GM21423 (cell line): ENCODE results near the gene BRS3.
A peak's percentile ranks its signal among the peaks of the same experiment; 100 is the strongest.

Source experiments
- ATAC-seq: cut with Tn5 transposase; IDR thresholded peaks from one replicate; pipeline ENCODE4 v1.9.1; 2021; ENCODE audit warnings: mild to moderate bottlenecking, moderate library complexity; ENCODE audit not compliant: unreplicated experiment

BRS3 gene

GRCh38 chrX:136493011-136493410 lies 5.3 kb downstream of the BRS3 start:
- ATAC-seq: no peak

GRCh38 chrX:136495043-136495442 lies 7.3 kb downstream of the BRS3 start:
- ATAC-seq: no peak

- ATAC-seq: no peak
Observed at GRCh38 chrX:136496186-136496763, 8.5 kb downstream of the BRS3 start.

- peak; percentile 79 for ATAC-seq
Observed at GRCh38 chrX:136496764-136497555, 9.2 kb downstream of the BRS3 start.

GRCh38 chrX:136497556-136498052 lies 9.9 kb downstream of the BRS3 start, which contains the start of gene HTATSF1:
HTATSF1 (plus strand) TSS chrX:136497592; CDS start chrX:136497685, 93 bp downstream.
- ATAC-seq: peak; percentile 12

DNA sequence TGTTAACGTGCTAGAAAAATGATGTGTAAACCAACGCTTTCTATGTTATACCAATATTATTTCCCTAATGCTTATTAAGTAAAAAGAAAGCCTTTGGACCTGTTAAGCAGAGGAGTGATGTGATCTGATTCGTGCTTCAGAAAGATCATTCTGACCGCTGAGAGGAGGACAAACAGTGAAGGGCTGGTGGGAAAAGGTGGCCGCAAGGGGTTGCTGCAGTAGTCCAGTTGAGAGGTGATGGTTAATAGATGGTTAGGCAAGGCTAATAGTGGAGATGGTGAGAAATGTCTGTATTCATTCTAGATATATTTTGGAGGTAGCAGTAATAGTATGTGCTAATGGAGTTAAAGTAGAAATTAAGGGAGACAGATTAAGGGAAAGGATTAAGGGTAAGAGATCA lies 31.3 kb downstream of the BRS3 start:
- ATAC-seq: no peak

DNA sequence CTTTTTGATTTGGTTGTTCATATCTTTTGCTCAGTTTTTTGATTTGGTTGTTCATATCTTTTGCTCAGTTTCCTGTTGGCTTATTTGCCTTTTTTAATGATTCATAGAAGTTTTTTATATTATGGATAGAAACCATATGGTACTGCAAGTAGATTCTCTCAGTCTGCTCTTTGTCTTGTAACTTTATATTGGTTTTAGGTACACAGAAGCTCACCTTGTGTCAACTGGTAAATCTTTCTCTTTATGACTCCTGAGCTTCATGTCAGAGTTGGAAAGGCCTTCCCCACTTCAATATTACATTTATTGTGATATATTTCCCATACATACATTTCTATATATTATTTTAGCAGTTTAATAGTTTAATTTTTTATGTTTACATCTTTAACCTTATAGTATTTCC lies 36.0 kb downstream of the BRS3 start:
- ATAC-seq: no peak

DNA sequence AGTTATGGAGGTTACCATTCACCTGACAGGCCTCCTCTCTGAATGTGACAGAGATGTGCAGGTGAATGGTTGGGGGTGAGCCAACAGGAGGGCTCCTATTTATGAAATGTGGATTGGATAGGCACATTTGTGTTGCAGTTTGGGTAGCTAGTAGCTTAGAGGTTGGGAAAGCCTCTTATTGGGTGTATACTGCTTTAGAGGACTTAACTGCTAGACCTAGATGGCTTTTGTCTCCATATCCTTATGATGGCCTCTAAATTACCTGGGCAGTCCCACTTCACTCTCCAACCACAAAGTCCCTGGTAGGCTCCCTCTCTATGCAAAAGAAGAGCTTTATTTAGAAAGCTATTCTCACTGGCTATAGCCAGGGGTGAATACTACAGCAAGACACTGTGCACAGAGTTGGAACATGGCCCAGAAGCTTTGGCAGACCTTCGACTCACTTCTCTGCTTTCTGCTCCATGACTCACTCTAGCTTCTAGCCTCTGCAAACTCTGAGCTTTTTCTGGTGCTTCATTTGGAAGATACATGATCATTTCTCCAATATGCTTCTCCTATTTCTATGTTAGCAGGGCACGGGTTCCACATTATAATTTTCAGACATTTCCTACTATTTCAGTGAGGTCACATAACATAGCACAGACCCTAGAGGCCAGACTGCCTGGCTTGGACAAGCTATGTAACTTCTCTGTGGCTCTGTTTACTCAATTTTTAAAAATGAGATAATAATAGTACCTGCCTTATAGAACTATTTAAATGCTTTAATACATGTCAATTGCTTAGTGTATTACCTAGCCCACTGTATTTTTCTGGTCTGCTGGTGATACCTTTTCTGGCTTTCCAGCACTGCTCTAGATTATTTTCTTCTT lies 38.2 kb downstream of the BRS3 start:
- no peak for ATAC-seq

DNA sequence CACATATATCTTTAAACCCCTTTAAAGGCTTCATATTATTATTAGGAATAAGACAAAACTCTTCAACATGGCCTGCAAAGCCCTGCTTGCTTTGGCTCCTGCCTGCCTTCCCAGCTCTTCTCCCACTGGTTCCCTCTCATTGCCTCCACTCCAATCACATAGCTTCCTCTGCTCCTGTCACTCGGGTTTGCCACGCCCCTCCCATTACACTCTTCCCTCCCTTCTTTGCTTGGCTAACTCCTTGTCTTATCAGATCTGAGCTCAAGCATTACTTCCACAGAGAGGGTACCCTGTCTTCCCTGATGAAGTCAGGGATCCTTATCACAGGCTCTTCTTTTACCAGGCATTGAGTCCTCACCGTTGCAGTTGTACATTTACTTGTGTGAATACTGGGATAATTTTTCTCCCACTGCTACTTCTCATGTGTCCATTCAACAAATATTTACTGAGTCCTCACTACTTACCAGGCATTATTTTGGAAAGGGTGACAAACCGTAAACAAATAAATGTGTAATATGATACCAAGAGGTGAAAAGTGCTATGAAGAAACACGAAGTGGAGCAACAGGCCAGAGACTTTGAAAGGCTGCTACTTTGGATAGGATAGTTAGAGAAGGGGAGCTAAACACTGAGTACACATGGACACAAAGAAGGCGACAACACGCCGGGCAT lies 41.0 kb downstream of the BRS3 start:
- no peak for ATAC-seq

- no peak for ATAC-seq
Observed at GRCh38 chrX:136529795-136530194, 42.0 kb downstream of the BRS3 start.

DNA sequence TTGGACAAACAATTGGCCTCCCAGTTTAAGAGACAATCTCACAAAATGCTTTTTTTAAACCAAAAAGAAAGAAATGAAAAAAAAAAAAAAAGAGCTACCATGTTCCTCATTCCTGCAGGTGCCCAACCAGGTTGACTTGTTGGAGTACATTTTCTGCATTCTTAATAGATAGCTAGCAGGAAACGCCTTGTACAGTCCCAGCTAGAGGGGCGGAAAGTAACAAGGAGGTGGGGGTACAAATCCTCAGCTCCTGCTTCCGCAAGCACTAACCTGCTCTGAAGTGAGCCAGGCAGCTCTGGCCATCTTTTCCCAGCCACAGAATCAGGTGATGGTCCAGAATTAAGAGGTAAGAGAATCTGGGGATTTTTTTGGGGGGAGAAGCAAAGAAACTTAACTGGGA lies 44.2 kb downstream of the BRS3 start, which contains the start of gene VGLL1:
VGLL1 (plus strand) TSS at position 265 of the 400 bp plus-strand sequence. CDS start 3,806 bp downstream, outside the sequence.
- ATAC-seq: no peak

- no peak for ATAC-seq
Observed at GRCh38 chrX:136534131-136534530, 46.4 kb downstream of the BRS3 start.

DNA sequence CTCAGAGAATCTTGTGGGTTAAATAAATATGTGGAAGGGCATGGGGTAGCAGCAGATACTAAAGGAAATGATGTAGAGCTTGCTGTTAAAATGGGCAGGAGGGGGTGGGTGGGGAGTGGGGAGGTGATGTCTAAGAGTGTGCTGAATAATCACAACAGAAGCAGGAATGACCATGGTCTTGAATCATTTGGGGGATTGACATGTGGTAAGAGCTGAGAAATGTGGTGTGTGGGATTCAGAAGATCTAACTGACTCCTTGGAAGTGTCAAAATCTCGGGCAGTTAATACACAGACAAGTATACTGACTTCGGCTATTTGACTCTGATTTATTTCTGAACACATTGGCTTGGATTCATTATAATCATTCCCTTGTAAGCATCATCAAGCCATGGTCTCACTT lies 51.1 kb downstream of the BRS3 start:
- no peak for ATAC-seq

DNA sequence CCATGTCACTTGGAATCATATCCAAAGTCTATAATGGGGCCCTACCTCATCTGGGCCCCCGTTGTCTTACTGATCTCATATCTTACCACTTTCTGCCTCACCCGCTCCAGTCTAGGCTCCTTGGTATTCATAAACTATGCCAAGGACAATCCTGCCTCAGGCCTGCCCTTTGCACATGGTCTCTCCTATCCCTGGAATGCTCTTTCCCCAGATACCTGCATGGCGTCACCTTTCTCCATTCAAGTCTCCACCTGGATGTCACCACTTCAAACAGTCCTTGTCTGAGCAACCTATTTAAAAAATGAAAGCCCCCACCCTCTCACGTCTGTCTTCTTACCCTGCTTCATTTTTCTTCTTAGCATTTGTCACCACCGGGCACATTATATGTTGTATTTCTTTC lies 52.5 kb downstream of the BRS3 start:
- ATAC-seq: no peak

GRCh38 chrX:136541294-136541693 lies 53.5 kb downstream of the BRS3 start:
- ATAC-seq: no peak

DNA sequence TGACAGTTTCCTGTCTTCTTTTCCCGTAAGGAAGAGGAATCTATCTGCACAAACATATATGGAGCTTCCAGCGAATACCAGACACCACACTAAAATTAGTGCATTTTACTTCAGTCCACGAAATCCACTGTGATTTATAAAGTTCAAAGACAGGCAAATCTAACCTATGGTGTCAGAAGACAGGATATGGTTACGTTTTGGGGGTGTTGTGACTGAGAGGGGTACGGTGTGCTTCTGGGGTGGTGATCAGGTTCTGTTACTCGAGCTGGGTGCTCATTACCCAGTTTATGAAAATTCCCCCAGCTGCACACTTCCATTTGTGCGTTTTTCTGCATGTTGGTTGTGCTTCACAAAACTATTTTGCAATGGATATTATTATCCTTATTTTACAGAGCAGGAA lies 54.5 kb downstream of the BRS3 start:
- ATAC-seq: no peak
